ENCODE results near the gene PDGFD.

PDGFD gene

DNA sequence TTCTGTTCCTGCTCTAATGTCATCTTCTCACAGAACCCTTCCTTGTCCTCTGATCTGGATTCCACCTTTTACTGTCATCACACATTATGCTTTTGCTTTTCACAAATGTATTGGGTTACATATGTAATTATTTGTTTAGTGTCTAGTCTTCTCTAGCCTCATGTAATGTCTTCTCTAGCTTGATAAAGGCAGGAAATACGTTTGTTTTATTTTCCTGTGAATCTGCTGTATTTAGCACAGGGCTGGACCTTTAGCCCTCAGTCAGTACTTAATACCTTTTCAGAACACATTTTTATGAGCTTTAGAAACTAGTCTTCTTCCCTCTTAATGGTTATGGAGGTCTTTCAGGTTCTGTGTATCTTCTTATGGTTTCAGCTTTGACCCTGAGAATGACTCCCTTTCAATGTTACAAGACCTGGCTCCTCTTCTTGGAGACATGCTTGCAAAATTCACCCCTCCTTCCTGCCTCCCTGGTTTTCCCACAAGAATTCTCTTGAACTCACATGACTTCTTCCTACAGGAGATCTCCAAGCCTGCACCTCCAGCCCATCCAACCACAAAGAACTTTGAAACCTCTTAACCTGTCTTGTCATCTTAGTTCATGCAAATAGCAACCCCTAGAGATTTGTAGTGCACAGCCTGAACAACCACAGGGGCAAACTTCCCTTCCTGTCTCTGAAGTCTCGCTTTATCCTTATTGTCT is 260.2 kb downstream of the PDGFD start:
- DNase-seq: no peak

DNA sequence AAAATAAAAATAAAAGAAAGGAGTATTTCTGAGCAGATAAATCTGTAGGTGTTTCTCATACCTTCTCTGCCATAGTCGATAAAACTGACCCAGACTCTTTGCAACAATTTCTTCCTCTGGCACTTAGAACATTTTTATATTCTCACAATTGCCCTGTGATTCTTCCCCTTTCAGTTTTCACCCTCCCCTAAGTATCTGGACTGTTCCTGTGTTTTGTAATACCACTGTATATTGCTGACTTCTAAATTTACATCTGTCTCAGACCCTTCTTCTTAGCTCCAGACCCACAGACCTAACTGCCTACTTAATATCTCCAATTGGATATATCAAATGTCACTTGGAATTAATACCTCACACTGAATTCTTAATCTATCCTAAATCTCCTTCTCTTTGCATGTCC is 261.0 kb downstream of the PDGFD start:
- DNase-seq: no peak

DNA sequence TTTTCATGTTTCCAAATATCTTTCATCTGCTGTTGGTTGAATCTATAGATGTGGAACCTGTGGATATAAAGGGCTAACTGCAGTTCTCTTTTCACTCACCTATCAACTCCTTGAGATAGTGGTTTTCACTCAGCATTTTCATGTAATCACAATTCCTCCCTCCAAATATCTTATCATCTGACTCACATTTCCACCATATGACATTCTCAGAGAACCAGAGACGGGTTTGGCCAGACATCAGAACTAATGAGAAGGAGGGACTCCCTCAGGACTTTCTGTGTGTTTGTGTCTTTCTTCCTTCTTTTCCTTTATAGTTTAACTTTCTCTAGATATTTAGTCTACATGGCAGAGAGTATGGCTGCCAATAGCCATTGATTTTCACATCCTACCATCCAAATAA is 262.3 kb downstream of the PDGFD start:
- DNase-seq: no peak

DNA sequence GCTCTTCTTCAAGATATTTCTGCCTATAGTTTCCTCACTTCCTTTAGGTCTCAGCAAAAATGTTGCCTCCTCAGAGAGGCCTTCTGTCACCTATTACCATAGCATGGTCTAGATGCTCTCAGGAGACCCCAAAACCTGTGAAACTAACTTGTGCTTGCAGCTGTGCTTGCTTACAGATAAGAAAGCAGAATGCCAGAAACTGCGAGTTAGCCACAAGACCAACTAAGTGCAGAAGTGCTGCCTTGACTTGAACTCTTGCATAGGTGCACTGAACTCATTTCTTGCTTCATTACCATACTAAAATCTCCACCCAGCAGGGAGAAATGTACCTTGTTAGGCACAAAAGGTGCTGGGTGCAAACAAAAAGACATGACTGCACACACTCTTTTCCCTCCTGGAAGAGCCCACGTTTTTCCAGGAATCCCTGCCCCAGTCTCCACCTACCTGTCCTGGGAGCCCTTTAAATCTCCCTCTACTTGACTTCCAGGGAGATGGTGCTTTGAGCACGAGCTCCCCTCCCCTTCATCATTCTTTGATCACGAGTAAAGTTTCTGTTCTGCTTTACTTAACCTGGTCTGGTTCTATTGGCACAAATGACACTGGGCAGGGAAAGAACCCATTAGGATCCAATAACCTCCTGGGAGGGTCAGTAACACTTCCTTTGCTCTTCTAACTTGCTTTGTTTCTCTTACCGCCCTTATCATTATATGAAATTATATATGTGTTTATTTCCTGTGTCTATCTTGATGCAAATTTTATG is 265.2 kb downstream of the PDGFD start:
- DNase-seq: no peak

DNA sequence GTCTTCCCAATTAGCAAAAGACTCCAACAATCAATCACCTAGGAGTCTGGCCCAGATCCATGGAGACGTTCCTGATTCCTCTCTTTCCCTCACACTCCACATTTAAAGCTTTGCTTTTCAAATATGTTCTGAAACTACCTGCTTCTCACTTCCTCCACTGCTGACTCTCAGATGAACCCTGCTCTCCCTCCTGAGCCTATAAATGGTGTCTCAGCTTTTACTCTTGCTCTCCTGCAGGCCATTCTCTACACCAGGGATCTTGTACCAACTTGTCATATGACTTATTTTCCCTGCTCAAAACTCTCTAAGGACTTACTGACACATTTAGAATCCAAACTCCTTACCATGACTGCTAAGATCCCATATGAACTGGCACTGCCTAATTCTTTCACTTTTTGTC is 265.9 kb downstream of the PDGFD start:
- no peak for DNase-seq

DNA sequence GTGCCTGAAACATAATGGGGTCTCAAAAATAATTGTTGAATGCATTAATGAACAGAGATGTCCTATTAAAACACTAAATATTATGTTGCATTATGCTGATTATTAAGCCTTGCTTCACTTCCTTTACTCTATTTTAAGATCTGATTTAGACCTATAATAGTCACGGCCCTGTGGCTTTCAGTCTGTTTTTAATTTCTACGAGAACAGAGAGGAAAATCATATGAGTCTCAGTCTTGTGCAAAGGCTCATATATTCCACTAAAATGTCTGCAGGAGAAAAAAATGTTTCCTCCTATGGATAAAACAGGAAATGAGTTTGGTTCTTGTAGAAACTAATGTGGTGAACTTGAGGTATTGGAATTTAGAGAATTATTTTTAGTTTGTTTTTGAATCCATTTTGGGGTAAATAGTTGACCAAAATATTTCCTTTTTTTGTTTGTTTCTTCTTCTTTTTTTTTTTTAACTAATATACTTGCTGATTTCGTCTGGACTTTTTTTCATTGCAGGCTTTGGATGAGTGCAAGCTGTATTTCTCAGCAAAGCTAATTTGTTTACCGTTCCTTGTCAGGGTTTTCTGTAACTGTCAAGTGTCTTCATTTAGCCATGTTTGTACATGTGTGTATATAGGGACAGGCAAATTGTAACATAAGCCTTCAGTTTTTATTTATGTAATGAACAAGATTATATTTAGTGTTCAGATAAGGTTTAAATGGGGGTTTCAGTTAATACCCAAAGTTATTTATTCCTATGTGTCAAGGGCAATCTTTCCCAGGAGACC is 266.6 kb downstream of the PDGFD start:
- no peak for DNase-seq

DNA sequence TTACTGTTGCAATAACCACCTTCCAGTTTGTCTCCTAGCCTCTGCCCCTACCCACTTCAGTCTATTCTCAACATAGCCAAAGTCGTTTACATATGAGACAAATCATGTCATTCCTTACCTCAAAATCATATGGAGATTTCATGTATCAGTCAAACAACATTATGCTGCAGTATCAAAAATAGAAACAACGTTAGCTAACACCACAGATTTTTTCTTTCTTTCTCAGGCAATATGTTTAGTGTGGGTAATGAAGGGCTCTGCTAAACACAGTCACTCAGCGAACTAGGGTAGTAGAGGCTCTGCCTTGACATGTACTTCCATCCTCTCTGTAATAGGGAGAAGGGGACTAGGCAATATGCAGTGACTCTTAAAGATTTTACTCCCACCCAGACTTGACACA is 268.8 kb downstream of the PDGFD start:
- DNase-seq: no peak

DNA sequence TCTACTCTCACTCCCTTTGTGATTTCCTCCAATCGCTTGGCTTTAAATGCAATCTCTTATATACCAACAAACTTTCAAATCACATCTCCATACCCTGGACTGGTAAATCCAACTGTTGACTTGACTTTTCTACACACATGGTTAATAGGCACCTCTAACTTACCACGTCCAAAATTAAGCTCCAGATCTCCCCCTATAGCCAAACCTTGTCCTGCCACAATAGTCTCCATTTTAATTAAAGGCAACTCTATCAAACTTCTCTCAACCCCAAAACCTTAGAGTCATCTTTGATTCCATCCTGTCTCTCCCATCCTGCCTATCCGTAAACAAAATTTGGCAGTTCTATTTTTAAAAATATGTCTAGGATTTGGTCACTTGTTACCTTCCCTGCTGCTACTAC is 269.3 kb downstream of the PDGFD start:
- no peak for DNase-seq

DNA sequence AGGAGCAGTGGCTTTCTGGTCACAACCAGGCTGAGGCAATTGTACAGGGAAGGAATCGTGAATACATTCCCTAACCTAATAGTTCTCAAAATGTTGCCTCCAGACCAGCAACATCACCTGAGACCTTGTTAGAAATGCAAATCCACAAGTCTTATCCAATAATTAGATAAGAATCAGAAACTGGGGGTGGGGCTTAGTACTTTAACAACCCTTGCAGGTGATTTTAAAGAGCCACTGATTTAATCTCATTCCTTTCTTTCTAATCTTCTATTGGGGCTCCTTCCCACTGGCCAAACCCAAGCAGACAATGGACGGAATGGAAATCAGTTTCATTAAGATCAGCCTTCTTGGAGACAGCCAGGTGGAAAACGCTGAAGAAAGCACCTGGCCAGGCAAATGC is 269.9 kb downstream of the PDGFD start:
- no peak for DNase-seq

DNA sequence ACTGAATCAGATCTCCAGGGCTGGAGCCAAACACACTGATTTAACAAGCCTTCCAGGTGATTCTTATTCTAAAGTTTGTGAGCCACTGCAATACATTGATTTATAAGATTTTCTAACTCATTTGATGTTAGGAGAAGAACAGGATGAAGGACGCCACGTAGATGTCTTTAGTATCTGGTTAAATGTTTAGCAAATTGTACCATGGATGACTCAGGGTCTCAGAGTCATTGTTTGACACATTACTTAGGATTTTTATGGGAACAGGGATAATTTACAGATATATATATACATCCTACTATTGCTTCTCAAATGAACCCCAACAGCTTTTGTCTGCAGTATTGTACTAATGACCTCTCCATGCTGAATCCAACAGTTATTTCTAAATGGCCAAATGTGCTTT is 270.6 kb downstream of the PDGFD start:
- no peak for DNase-seq

DNA sequence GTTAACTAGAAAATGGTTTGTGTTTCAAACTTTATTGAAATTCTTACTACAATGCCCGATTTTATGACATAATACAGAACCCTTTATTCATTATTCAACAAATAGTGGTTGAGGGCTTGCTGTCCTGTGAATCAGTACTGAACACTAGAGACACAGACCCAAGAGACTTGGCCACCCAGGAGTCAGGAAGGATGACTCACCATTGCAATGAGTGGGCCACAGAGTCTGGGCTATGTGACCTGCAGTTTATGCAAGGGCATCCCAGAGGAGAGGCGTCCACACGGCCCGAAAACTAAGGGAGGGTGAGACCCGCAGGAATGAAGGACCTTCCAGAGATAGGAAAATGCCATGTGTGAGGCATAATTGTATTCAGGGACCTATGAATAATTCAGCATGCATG is 271.3 kb downstream of the PDGFD start:
- no peak for DNase-seq

DNA sequence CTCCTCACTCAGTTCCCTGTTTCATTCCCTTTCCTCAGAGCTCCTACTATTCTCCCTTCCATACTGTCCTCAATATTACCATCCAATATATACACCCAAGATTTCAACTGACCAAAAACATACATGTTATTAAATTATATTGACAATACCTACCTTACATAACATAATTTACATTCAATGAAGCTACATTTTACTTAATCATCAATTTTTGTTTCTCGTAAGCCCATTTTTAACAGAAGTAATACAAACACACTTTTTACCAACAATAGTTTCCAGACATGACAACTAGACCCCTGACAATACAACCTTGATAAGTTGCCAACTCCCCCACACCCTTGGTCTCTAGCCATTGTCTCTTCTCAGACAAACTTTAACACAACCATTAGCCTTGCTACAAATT is 273.3 kb downstream of the PDGFD start:
- no peak for DNase-seq

DNA sequence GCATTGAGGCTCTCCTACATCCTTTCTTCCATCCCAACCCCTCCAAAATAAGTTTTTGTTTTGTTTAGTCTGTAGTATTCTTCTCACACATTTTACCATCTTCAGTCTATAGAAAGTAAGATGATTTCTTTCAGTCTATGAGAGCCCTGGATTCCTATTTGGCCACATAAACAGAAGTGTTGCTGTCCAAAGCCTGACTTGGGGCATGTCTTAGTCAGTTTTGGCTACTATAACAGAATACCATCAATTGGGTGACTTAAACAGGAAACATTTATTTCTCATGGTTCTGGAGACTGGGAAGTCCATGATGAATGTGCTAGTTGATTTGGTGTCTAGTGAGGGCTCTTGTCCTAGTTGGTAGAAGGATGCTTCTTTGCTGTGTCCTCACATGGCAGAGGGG is 274.3 kb downstream of the PDGFD start:
- DNase-seq: no peak

DNA sequence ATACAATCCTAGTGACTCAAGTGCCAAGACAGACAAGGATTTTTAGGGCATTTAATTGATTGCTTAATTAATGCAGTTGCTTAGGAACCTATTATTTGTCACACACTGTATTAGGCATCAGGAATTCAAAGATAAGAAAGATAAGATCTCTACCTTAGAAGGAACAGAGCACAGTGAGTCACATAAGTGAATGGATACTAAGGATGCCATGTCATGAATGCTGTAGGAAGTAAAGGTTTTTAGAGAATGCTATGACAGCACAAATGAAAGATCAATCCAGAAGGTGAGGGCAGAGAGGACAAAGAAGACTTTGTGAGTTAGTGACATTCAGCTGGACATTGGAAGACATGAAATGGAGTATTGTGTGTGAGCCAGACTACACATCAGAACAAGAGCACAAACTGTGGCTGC is 275.4 kb downstream of the PDGFD start:
- DNase-seq: no peak

DNA sequence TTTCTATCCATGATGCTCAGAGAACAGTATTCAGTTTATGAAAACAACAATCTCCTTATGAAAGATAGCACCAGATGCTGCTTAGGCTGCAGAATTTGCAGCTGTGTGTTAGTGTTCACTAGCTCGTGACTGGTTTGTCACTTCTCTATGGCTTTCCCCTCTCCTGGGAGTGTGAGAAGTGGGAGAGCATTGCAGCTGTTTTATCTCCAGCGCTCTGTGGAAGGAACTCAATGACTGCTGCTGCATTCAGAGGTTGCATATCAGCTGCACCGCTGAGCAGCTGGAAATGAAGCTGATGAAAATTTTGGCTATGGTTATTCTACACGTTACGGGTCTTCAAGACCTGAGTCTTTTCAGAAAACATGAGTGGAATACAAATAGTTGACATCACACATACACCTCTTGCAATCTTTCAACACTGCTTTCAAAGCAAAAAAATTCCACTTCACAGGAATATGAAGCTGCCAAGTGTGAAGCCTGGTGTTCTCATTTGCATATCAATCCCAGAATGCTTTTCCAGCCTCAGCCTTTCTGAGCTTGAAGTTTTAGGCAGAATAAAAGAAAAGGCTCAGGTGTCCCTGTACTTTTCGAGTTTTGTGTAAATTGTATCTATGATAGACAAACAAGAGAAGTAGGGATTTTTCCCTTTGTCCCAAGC is 276.8 kb downstream of the PDGFD start:
- DNase-seq: no peak

DNA sequence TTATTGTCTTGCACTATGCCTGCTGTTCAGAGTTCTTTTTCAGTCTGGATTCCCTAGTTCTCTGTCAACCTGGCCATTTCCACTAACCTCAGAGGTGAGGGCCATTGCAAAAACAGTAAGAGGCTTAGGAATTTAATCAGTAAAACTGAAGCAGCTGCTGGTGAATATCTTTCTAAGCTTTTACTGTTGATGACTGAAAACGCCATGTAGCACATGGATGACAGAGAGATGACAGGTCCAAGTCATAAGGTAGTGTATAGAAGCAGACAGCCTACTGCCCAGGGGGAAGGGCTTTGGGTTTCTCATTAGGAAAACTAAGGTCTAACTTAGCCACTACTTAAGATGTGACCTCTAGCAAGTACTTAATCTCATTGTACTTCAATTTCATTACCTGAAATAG is 280.1 kb downstream of the PDGFD start:
- DNase-seq: no peak

DNA sequence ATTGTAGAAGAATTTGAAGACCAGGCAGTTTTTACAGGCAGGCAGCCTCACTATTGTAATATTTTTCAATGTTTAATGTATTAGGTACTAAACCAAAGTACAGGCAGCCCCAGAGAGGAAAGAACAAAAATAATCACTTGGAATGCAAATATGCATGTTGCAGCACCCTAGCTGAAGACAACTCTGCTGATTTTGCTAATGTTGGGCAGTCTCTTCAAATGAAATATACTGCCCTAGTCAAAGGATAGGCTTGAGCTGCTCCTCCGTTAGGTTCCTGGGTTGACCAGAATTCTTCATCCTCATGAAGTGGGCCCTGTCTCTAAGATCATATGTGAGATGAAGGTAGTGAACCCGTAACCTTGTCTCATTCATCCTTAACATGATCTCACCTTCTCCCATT is 280.7 kb downstream of the PDGFD start:
- DNase-seq: no peak

DNA sequence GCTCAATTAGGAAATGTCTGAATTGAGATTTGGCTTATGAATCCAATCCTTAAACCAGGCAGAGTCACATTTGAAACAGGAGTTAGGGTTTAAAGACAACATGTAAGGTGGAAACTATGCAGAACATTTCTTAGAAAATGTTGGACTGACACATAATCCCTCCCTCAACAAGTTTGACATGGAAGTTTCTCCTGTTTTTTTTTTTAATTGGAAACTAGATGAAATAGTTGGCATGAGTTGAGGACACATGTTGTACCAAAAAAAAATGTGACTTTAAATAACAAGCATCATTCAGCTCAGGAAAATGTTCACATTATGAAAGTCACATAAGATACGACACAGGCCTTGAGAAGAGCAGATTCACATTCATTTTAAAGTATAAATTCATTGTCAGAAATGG is 282.4 kb downstream of the PDGFD start:
- no peak for DNase-seq

DNA sequence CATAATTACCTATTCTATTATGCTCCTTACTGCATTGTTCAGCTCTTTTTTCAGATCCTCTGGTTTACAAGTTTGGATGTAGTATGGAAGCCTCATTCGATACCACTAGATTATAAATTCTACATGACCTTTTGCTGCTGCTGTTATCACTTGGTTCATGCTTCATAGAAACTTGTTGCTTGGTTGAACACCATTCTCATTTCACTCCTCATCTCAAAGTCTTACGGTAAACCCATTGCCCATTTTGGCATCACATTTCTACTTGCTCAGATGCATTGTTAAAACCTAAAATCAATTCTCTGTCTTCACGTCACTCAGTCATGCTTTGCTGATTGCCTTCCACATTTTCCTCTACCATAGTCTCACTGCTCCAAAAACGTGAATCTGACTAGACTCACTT is 283.0 kb downstream of the PDGFD start:
- DNase-seq: no peak

DNA sequence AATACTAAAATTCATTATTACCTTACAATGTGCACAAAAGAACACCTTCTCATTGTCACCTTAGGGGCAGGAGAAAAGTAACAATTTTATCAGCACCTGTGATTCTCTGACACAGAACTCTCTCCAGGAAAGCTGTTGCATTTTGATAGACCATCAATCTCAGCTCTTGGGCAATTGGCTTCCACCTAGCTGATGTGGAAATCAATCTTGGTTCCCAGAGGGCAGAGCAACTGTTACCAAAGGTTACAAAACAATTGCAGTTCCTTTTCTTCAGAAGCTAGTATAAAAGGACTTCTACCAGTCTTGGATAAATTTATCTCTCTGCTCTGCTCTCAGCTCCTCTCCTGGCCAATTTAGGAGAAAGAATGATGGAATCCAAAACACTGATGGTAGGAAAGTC is 285.3 kb downstream of the PDGFD start:
- no peak for DNase-seq

DNA sequence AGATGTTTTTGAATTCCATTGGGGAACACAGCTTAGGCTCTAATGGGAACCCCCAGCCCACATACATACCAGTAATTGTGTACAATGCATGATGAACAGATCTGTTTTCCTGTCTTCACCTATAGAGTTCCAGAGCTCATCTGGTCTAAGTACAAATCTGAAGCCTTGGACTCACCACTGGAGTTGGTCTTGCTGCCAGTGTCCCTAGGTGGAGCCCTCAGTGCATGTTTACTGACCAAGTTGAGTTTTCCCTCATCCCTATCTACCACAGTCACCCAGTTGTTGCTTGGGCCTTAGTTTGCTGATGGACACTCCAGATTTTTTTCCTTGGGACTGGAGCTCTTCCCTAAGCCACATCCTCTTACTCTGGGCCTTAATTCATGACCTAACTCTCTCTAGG is 286.7 kb downstream of the PDGFD start:
- no peak for DNase-seq

DNA sequence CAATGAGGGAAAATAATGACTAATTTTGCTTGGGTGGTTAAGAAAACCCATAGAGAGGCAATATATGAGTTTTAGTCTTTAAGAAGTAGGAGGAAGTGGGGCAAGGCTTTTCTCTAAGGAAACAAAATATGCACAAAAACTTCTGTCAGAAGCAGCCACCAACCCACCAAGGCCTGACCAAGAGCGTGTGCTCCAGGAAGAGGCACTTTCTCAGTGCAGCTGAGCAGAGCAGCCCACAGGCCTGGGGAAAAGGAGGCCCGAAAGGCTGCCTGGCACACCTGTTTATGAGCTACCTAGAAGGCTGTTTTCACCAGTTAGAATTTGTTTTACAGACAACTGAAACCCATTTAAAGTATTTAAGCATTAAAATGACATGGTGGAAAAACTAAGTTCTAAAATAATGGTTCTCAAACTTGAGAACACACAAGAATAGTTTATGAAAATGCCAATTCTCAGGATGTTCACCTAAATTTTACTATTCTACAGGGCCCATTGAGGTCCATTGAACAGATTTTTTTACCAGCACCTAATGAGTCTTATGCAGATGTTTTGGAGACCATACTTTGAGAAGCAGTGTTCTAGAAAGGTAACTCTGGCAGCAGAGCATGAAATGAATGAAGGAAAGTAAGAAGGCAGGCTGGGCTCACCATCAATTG is 288.0 kb downstream of the PDGFD start:
- DNase-seq: no peak

DNA sequence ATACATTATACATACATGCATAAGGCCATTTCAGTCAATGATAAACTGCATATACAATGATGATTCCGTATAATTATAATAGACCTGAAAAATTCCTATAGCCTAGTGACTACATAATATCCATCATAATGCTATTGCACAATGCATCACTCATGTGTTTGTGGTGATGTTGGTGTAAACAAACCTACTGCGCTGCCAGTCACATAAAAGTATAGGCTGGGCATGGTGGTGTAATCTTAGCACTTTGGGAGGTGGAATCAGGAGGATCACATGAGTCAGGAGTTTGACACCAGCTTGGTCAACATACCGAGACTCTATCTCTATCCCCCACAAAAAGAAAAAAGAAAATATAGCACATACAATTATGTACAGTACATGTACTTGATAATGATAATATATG is 291.2 kb downstream of the PDGFD start:
- no peak for DNase-seq
